Measurements from ENCODE around the gene APOL1.
"Not testable (repeated sequence)": the region's sequence is repeated elsewhere in the genome, so short reads cannot be mapped to it uniquely, and the experiment has no call there.

GRCh38 chr22:36263216-36263673 lies 10.3 kb downstream of the APOL1 start:
- TF ChIP-seq CTCF, POLR2A (IDR thresholded peaks at IDR 0.05): not testable (repeated sequence)

Data from right lobe of liver (tissue), 4 donors.